GM18951 (cell line): Measurements from ENCODE around the gene APOO.

Source experiments
- POLR2A ChIP-seq: IDR thresholded peaks from 4 replicates; pipeline ENCODE4 v1.6.1; 2011; ENCODE audit warnings: mild to moderate bottlenecking; ENCODE audit not compliant: insufficient read length, insufficient read depth; ENCODE audit errors: extremely low read depth
- in situ Hi-C: fragments of 300-500 bp; cut with MboI; formaldehyde crosslinking; loops from one replicate; pipeline ENCODE4 v1.12.0; 2022; ENCODE audit warnings: low sequenced_read_pairs, mixed read lengths, inconsistent platforms; ENCODE audit not compliant: unreplicated experiment

Gene APOO

GRCh38 chrX:23930894-23931604, 23.3 kb upstream of the APOO start:
- in situ Hi-C loops = no loop called here

GRCh38 chrX:23926015-23926414, 18.3 kb upstream of the APOO start:
- no peak for TF ChIP-seq POLR2A
- in situ Hi-C loops = no loop called here

More at GRCh38 chrX:23930894-23931604, 23.3 kb upstream of the APOO start:
- TF ChIP-seq POLR2A = no peak

GRCh38 chrX:23919706-23920320, 12.1 kb upstream of the APOO start:
- TF ChIP-seq POLR2A = no peak
- in situ Hi-C loops = loop anchor here (10.0 kb wide), 1 partner anchor 305 kb away; no protein-coding TSS in a partner anchor

GRCh38 chrX:23919148-23919547, 11.4 kb upstream of the APOO start:
- in situ Hi-C loops = loop anchor here (10.0 kb wide), 1 partner anchor 306 kb away; no protein-coding TSS in a partner anchor
- no peak for TF ChIP-seq POLR2A

GRCh38 chrX:23911126-23911835, 3.5 kb upstream of the APOO start:
- no peak for TF ChIP-seq POLR2A
- in situ Hi-C loops = loop anchor here (10.0 kb wide), 1 partner anchor 314 kb away; no protein-coding TSS in a partner anchor

- TF ChIP-seq POLR2A = no peak
- in situ Hi-C loops = no loop called here
These were observed 674 bp upstream of the APOO start for GRCh38 chrX:23908219-23909004.

- in situ Hi-C loops = no loop called here
- TF ChIP-seq POLR2A = no peak
These were observed 634 bp downstream of the APOO start for GRCh38 chrX:23907111-23907497.

- in situ Hi-C loops = loop anchor here (5.0 kb wide), 1 partner anchor 212 kb away; no protein-coding TSS in a partner anchor
- TF ChIP-seq POLR2A = no peak
These were observed 3.6 kb downstream of the APOO start for GRCh38 chrX:23904096-23904495.

GRCh38 chrX:23902419-23902818, 5.3 kb downstream of the APOO start:
- in situ Hi-C loops = loop anchor here (5.0 kb wide), 1 partner anchor 210 kb away; no protein-coding TSS in a partner anchor
- TF ChIP-seq POLR2A = no peak

- TF ChIP-seq POLR2A = no peak
- in situ Hi-C loops = loop anchor here (5.0 kb wide), 1 partner anchor 210 kb away; no protein-coding TSS in a partner anchor
These were observed 5.9 kb downstream of the APOO start for GRCh38 chrX:23901805-23902204.

- TF ChIP-seq POLR2A = no peak
- in situ Hi-C loops = loop anchor here (5.0 kb wide), 1 partner anchor 209 kb away; no protein-coding TSS in a partner anchor
These were observed 6.7 kb downstream of the APOO start for GRCh38 chrX:23901060-23901459.

- in situ Hi-C loops = loop anchor here (5.0 kb wide), 1 partner anchor 208 kb away; no protein-coding TSS in a partner anchor
- no peak for TF ChIP-seq POLR2A
These were observed 7.4 kb downstream of the APOO start for GRCh38 chrX:23900220-23900797.
